Measurements from ENCODE around the gene PPP2R3B. TPM values are rescaled to one million over a fixed set of nuclear protein-coding genes. Genes with fewer than 3 reads are reported as not detected.

PPP2R3B gene
- total RNA-seq, 4 donors from 2014 or later, result 9.7 to 15.2 (median 12.3) TPM

DNA sequence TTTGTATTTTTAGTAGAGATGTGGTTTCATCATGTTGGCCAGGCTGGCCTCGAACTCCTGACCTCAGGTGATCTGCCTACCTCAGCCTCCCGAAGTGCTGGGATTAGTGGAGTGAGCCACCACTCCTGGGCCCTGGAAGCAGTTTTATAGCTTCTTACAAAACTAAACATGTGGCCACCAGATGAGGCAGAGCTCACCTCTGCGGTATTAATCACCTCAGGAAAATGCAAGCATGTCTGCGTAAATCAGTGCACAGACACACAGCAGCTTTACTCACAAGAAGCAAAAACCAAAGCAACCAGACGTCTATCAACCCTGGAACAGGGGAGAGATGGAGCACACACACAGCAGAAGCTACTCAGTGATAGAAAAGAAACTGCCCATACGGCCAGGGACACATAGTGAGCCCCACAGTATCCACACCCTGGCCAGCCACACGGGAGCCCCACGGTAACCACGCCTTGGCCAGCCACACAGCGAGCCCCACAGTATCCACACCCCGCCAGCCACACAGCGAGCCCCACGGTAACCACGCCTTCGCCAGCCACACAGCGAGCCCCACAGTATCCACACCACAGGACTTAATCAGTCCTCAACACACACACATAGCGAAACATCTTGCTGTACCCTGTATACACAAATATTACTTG is 30.2 kb downstream of the PPP2R3B start:
- no peak for DNase-seq
- H3K4me3 ChIP-seq (replicated peaks in 1 of 3), result no peak overlapping the region
- H3K36me3 ChIP-seq, result peaks cover 3 to 4% of the 10 kb centered on the region in 2 donors
- H3K27me3 ChIP-seq, result no peaks in the 10 kb centered on the region
- 94 to 95% methylated on average over 17 of the region's 17 CpGs for WGBS, 2 donors
- TF ChIP-seq CTCF (IDR thresholded peaks at IDR 0.05) (no peak), POLR2A (IDR thresholded peaks at IDR 0.05) (no peak)
- no peaks in the 10 kb centered on the region for H3K4me1 ChIP-seq
- no peak overlapping the region for H3K27ac ChIP-seq
- intact Hi-C loops (cut with DNase I), result no loop called here
- H3K9me3 ChIP-seq, result no peaks in the 10 kb centered on the region

DNA sequence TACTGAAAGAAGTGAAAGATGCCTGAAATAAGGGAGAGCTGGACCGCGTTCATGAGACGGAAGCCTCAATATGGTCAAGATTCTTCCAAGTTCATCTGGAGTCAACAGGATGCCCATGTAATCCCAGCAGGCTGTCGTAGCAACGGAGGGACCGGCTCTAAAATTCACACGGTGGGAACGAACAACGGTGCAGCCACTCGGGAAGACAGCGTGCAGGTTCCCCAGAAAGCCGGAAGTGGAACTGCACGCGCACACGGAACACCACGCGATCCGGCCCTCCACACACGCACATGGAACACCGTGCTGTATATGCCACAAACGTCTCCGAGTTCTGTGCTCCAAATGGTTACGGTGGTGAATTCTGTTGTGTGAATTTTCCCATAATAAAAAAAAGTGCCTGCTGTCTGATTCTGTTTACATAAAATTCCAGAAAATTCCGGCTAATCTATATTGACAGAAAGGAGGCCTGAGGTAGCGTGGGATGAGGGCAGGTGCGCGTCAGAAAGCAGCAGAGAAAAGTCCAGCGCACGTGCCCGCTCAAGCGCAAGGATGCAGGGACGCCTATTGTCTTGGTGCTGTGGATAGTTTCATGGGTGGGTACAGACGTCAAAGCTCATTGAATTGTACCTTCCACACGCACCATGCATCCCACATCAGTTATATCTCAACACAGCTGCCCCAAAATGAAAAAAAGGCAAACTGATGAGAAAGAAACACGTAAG is 31.2 kb downstream of the PPP2R3B start:
- Histone ChIP-seq H3K9me3 (no peaks in the 10 kb centered on the region), H3K36me3 (peaks cover 3% of the 10 kb centered on the region in 2 donors), H3K27ac (no peak overlapping the region), H3K4me1 (no peaks in the 10 kb centered on the region), H3K4me3 (replicated peaks in 1 of 3) (no peak overlapping the region), H3K27me3 (no peaks in the 10 kb centered on the region)
- intact Hi-C loops (cut with DNase I), result no loop called here
- TF ChIP-seq CTCF (IDR thresholded peaks at IDR 0.05) (no peak), POLR2A (IDR thresholded peaks at IDR 0.05) (no peak)
- DNase-seq, result no peak
- 91 to 95% methylated on average over 35 of the region's 35 CpGs for WGBS, 2 donors

GRCh38 chrX:353566-354535 is 32.9 kb downstream of the PPP2R3B start:
- no peaks in the 10 kb centered on the region for H3K9me3 ChIP-seq
- WGBS, 2 donors, result 93 to 96% methylated on average over 29 to 31 of the region's 39 CpGs
- intact Hi-C loops (cut with DNase I), result no loop called here
- no peak for TF ChIP-seq CTCF (IDR thresholded peaks at IDR 0.05)
- TF ChIP-seq POLR2A (IDR thresholded peaks at IDR 0.05), result no peak
- H3K27me3 ChIP-seq, result no peaks in the 10 kb centered on the region
- no peak for DNase-seq
- H3K4me1 ChIP-seq, result no peaks in the 10 kb centered on the region
- no peak overlapping the region for H3K4me3 ChIP-seq (replicated peaks in 1 of 3)
- H3K27ac ChIP-seq, result no peak overlapping the region
- no peaks in the 10 kb centered on the region for H3K36me3 ChIP-seq

- Histone ChIP-seq H3K4me3 (replicated peaks in 1 of 3) (no peak overlapping the region), H3K4me1 (no peaks in the 10 kb centered on the region), H3K36me3 (no peaks in the 10 kb centered on the region), H3K9me3 (no peaks in the 10 kb centered on the region), H3K27ac (no peak overlapping the region), H3K27me3 (no peaks in the 10 kb centered on the region)
- WGBS, 2 donors, result 96 to 97% methylated on average over 38 to 39 of the region's 39 CpGs
- TF ChIP-seq POLR2A (IDR thresholded peaks at IDR 0.05) (no peak), CTCF (IDR thresholded peaks at IDR 0.05) (no peak)
- intact Hi-C loops (cut with DNase I), result no loop called here
- DNase-seq, result no peak
These were observed 34.0 kb downstream of the PPP2R3B start for GRCh38 chrX:352582-353314.
